GM21737 (cell line): ENCODE data around the gene TEX28.
"Not testable (repeated sequence)": the region's sequence is repeated elsewhere in the genome, so short reads cannot be mapped to it uniquely, and the experiment has no call there.

Experiments used
- ATAC-seq: cut with Tn5 transposase; IDR thresholded peaks from one replicate; pipeline ENCODE4 v1.9.1; 2021; ENCODE audit warnings: mild to moderate bottlenecking, moderate library complexity; ENCODE audit not compliant: unreplicated experiment

Gene TEX28

DNA sequence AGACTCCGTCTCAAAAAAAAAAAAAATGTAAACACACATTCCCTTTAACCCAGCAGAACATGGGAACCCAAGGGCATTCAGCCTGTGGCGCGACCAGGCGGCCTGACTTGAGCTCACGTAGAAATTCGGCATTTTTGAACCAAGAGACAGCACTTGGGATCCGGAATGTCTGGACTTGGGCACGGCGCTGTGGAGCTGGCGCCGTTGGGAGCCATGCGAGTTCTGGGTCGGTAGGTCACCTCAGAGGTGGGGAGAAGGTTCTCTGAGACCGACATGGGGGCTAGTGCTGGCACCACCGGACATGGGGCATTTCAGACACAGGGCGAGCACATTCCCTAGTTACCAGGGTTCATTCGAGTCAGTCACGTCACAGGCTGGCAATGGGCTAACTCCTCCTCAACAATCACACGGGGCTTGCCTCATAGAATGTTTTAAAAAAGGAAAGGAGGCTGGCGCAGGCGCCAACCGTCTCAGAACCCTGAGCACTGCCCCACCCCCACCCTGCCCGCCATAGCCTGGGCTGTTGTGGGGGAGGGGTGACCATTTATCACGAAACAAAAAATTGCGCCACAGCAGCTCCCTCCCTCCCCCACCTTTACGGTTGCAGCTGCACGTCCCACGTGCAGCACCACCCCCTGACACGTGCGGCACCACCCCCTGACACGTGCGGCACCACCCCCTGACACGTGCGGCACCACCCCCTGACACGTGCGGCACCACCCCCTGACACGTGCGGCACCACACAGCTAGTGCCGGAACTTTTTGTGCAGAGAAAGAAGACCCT is at the start of gene TEX28:
TSS of gene TEX28 (minus strand) at position 334 of the 784 bp plus-strand sequence. CDS start 3,007 bp downstream, outside the sequence.
- no peak for ATAC-seq

DNA sequence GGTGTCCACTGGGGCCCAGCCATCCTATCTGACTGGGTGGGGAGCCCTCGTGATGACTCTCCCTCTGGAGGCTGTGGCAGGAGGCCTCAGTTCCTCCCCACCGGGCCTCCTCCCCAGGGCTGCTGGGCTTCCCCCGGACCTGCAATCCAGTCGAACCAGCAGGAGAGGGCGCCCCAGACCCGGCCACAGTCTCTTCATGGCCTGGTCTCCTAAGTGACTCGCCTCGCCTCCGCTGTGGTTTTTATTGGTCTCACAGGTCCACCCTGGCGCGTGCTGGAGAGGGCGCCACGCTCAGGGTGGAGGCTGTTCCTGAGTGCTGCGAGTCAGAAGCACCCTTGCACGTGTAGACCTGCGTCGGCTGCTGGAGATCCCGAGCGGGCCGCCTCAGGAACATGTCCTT is 48.7 kb upstream of the TEX28 start:
- ATAC-seq = peak; percentile 35

DNA sequence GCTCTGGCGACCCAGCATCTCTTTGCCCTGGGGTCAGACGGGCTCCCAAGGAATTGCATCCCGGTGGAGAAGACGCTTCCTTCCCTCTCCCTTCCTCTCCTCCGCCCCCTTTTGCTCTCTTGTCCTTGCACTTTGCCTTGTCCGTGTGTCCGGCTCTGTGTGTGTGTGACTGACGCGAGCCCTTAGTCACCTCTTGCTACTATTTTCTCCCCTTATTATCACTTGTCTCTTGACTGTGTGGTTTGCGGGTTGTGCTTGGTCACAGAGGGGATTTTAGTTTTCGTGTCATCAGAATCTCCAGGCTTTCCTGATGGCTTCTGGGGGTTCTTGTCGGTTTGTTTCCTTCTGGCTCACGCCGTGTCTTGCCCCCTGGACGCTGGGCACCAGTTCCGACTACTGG is 48.1 kb upstream of the TEX28 start:
- not testable (repeated sequence) for ATAC-seq

- ATAC-seq = peak; percentile 71
Measured at GRCh38 chrX:154341399-154342298, 46.7 kb upstream of the TEX28 start.

DNA sequence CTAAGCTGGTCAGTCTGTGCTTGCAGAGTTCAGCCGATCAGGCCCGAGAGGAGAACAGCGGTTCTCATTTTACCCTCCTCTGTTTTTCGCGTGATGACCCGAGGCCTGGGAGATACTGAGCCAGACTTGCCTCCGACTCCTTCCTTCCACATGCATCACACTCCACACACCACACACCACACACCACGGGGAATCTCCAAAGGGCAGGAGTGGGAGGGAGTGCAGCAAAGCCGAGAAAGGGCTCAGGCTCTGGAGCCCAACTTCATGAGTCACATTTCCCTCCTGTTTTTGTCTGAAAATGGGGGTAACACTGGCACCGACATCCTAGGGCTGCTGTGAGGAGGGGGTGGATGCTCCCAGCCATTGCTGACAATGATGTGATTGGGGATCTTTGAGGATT is 39.6 kb upstream of the TEX28 start:
- no peak for ATAC-seq

DNA sequence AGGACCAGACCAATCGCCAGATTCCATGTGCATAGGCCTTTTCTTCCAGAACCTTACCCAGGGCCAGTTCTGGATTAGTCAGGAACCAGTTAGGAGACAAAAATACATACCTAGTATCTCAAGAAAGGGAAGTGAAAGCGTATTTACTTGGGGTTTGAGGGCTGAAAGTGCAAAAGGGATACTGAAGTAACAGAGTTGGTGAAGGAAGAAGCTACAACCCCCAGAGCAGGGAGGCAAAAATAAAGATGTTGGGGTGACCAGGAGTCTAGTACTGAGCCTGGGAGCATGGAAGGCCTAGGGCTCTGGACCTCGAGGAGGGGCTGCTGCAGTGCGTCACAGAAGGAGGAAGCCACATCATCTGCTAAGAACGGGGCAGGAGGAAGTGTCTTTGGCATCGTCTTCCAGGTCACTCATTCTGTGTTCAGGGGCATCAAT is 38.9 kb upstream of the TEX28 start:
- ATAC-seq = no peak

GRCh38 chrX:154333116-154333515 is 38.2 kb upstream of the TEX28 start:
- no peak for ATAC-seq

GRCh38 chrX:154332561-154332960 is 37.6 kb upstream of the TEX28 start:
- no peak for ATAC-seq

DNA sequence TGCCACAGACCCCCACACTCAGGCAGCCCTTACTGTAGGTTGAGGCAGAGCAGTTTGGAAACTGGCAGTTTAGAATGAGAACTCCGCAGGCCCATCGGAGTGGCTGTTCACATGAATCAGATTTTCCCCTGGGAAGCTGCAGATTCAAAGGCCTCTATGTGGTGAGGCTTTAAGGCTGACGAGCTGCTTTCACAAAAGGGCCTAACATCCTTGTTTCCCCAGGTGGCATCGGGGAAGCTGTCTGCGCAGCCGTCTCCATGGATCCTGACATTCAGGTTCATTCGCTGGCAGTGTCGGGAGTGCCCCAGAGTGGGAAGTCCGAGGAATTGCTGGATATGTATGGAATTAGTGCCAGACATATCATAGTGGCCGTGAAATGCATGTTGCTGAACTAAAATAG is 34.4 kb upstream of the TEX28 start:
- no peak for ATAC-seq

DNA sequence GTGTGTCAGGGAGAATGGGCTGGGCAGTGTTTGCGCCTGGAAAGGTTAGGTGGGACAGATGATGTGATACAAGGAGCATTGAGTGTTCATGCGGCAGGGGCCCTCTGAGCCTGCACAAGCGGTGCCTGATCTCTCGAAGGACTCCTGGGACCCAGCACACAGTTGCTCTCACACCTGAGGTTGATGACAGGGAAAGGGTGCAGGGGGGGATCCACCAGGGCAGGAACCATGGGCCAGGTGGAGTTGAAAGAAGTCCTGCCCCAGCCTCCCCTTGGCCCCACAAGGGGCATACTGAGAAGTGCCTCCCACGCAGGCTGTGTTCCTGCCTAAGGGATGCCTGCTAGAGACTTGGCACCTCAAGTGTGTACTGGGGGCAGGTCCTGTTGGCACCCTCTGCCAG is 33.7 kb upstream of the TEX28 start:
- no peak for ATAC-seq

DNA sequence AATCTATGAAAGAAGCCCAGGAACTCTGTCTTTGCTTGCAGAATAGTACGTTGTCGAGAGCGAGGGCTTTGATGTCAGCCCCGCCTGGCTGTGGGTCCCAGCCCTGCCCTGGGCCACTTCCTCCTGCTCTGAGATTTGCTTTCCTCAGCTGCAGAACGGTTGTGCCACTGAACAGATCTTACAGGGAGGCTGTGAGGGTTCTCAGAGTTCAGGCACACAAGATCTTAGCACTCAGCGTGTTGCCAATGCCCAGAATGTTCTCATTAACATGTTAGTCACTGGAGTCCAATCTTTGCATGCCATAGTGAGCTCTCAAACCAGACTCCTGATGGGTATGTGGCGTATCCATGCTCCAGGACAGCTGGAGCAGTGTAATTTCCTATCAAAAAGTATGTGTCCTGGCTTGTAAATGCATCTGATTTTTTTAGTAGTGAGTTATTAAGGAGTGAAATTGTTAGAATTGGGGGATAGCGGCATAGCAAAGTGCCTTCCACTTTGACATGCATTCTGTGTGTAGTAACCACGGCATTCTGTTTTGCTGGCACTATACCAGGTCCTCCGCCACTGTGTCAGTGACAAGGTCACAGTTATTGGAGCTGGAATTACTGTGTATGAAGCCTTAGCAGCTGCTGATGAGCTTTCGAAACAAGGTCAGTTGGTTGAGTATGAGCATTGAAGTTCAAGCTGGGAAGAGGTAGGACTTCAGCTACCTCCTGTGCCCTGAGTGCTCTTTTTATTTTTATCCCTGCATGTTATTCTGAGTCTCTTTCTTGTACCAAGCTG is 32.3 kb upstream of the TEX28 start:
- no peak for ATAC-seq

DNA sequence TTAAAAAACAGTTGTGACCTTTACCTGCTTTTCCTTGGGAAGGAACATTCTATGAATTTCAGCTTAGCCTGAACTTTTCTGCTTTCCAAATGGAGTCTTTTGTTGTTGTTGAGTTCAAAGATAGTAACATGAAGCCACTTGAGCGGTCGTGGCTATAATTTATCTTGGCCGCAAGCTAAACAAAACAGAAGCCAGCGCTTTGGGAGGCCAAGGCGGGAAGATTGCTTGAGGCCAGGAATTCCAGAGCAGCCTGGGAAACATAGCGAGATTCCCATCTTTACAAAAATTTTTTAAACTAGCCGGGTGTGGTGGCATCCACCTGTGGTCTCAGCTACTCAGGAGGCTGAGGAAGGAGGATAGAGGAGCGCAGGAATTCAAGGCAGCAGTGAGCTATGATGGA is 30.6 kb upstream of the TEX28 start:
- no peak for ATAC-seq

DNA sequence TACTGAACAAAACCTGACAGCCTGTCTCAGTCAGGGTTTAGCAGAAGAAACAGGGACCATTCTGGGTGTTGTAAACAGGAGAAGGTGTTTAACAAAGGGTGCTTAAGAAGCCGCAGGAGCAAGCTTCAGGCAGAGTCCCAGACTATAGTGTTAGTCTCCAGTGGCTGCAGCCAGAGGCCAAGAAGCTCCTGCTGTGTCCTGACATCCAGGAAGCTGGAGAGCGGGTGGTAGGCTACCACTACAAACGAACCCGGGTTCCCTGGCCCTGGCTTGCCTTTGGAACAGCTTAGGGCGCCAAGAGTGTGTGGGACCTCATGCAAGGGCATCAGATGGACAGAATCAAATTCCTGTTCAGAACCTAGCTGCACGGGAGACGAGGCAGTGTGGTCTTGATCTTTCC is 28.6 kb upstream of the TEX28 start:
- no peak for ATAC-seq

DNA sequence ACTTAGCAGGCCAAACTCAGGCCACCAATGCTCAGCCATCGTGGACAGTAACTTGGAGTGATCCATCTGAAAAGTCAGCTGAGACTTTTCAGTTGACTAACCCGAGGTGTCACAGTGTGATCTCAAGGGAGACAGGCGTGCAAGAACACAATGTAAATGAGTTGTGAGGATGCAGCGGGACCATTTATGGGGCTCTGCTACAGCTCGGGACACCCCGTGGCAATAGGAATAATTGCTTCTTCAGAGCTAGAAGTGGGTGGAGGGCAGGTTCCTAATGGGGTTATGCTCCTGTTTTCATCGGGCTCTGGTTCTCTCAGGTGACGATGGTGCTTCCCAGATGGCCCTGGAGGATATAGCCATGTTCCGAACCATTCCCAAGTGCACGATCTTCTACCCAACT is 28.0 kb upstream of the TEX28 start:
- no peak for ATAC-seq

GRCh38 chrX:154321594-154321993 is 26.7 kb upstream of the TEX28 start:
- no peak for ATAC-seq

- ATAC-seq = no peak
Measured at GRCh38 chrX:154321152-154321551, 26.2 kb upstream of the TEX28 start.

DNA sequence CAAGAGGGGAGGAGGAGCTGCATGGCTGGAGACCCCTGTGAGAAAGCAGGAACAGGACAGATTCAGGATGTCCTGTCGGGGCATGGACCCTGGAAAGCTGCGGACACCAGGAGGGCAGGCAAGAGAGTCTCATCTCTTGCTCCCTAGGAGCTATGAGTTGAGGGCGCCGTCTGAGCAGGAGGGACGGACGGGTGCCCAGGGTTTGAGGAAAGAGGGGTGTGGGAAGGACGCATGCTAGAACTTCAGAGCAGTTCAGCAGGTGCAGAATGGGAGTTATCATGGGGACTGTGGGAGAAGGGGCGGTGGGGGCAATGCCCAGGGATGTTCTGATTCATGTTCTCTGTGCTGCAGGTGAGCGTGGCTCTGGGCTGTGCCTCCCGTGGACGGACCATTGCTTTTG is 25.5 kb upstream of the TEX28 start:
- ATAC-seq = no peak

- ATAC-seq = no peak
Measured at GRCh38 chrX:154317391-154317995, 22.6 kb upstream of the TEX28 start.

DNA sequence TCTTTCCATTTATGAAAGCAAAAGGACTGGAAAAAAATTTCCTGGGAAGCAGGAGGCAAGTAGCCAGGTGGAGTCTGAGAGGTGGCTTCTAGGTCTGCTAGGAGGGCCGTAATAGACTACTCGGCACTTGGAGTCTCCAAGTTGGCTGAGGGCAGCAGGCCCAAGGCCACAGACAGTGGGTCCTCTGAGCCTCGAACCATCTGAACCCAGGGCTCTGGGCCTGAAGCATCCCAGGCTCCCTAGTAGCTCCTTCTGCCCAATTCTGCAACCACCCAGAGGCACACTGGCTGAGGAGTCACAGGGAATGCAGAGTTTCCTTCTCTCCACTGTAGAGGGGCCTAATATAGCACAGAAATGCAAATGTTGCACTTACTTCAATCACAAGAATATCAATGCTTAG is 20.5 kb upstream of the TEX28 start:
- ATAC-seq = no peak

GRCh38 chrX:154313147-154313546 is 18.2 kb upstream of the TEX28 start:
- no peak for ATAC-seq

GRCh38 chrX:154312116-154312515 is 17.2 kb upstream of the TEX28 start:
- no peak for ATAC-seq
